A549 (cell line): ENCODE measurements around the gene ABL1. TPM values are rescaled to one million over a fixed set of nuclear protein-coding genes. Genes with fewer than 3 reads are reported as not detected.
"Not testable (repeated sequence)": the region's sequence is repeated elsewhere in the genome, so short reads cannot be mapped to it uniquely, and the experiment has no call there.

Experiments used
- ATAC-seq, 2 experiments: fragments of 200-7000 bp in 1 of 2; fragments of >200 bp in 1 of 2; cut with Nextera tagmentation in 1 of 2; cut with Tn5 transposase in 1 of 2; 3 replicates each; pipeline versions ENCODE4 v1.8.0 to v1.9.1; 2018 to 2020; ENCODE audit warnings: mild to moderate bottlenecking in 1 of 2, moderate library complexity in 1 of 2
- CTCF ChIA-PET: fragments of 300-600 bp; sonication (Branson Sonifier 250); formaldehyde crosslinking; extraction: SDS; loops from one replicate; lab custom pipeline; 2021; ENCODE audit warnings: antibody characterized with exemption, inconsistent platforms; lab: Yijun Ruan, JAX
- POLR2A ChIA-PET: fragments of 350-600 bp; formaldehyde crosslinking; extraction: SDS; loops from one replicate; lab custom pipeline; 2021; ENCODE audit warnings: antibody characterized with exemption, inconsistent platforms; lab: Yijun Ruan, JAX
- DNase-seq, 2 experiments: peaks; one replicate each; pipeline versions ENCODE4 v3.0.0 to v3.0.0-alpha.2; 2011 to 2016; ENCODE audit warnings: low read depth in 1 of 2, low spot score in 1 of 2
- FAIRE-seq: peaks from 2 replicates; lab custom pipeline; 2011; peaks lifted over from hg19 to GRCh38; lab: Jason Lieb, UNC
- H3K27ac ChIP-seq, 2 experiments: fragments of >200 bp; sonication (Bioruptor Twin); formaldehyde crosslinking; 3 replicates each; pipeline ENCODE4 v1.5.1; 2016 to 2017
- H3K4me1 ChIP-seq: fragments of >200 bp; sonication (Bioruptor Twin); formaldehyde crosslinking; 3 replicates; pipeline ENCODE4 v1.6.1; 2016
- H3K4me2 ChIP-seq: fragments of >200 bp; sonication (Bioruptor Twin); formaldehyde crosslinking; 3 replicates; pipeline ENCODE4 v1.6.1; 2016
- H3K4me3 ChIP-seq: fragments of >200 bp; sonication (Bioruptor Twin); formaldehyde crosslinking; 3 replicates; pipeline ENCODE4 v1.5.1; 2016
- H3K9me3 ChIP-seq: fragments of >200 bp; sonication (Bioruptor Twin); formaldehyde crosslinking; 3 replicates; pipeline ENCODE4 v1.6.1; 2016
- CEBPB ChIP-seq, 2 experiments: fragments of >200 bp in 1 of 2; sonication (Bioruptor Twin) in 1 of 2; formaldehyde crosslinking in 1 of 2; IDR thresholded peaks; 2 replicates each; pipeline ENCODE4 v1.6.1; 2012 to 2016
- CHD2 ChIP-seq: fragments of 150-350 bp; IDR thresholded peaks from 2 replicates; pipeline ENCODE4 v1.6.1; 2014; ENCODE audit warnings: low read length; ENCODE audit not compliant: partially characterized antibody
- CHD4 ChIP-seq: fragments of 200-600 bp; sonication (generic); IDR thresholded peaks from 2 replicates; pipeline ENCODE4 v1.6.1; 2016; ENCODE audit warnings: antibody characterized with exemption, mild to moderate bottlenecking, borderline replicate concordance
- EHMT2 ChIP-seq: fragments of 200-600 bp; sonication (generic); IDR thresholded peaks from 2 replicates; pipeline ENCODE4 v1.6.1; 2016; ENCODE audit warnings: antibody characterized with exemption, low read depth, mild to moderate bottlenecking, moderate library complexity
- FOSB ChIP-seq: fragments of 250-450 bp; sonication (Bioruptor Pico); IDR thresholded peaks from 2 replicates; pipeline ENCODE4 v1.5.0; 2020; ENCODE audit warnings: mild to moderate bottlenecking, moderate library complexity
- FOSL2 ChIP-seq, 2 experiments: fragments of 450-650 bp in 1 of 2; fragments of >200 bp in 1 of 2; sonication (Bioruptor Twin) in 1 of 2; formaldehyde crosslinking; IDR thresholded peaks; 2 replicates each; pipeline versions ENCODE4 v1.5.0 to v1.6.1; 2016 to 2020; ENCODE audit warnings: mild to moderate bottlenecking in 1 of 2, moderate library complexity in 1 of 2
- FOXS1 ChIP-seq: fragments of 250-450 bp; sonication (Bioruptor Pico); IDR thresholded peaks from 2 replicates; pipeline ENCODE4 v1.5.0; 2020; ENCODE audit warnings: mild to moderate bottlenecking, moderate library complexity
- HDAC2 ChIP-seq: fragments of 200-600 bp; sonication (generic); IDR thresholded peaks from 2 replicates; pipeline ENCODE4 v1.6.1; 2016
- JUNB ChIP-seq: fragments of >200 bp; sonication (Bioruptor Twin); formaldehyde crosslinking; IDR thresholded peaks from 2 replicates; pipeline ENCODE4 v1.6.1; 2016
- KDM1A ChIP-seq: fragments of 200-600 bp; sonication (generic); IDR thresholded peaks from 2 replicates; pipeline ENCODE4 v1.6.1; 2016; ENCODE audit warnings: low read depth, mild to moderate bottlenecking
- NPAS2 ChIP-seq: fragments of 250-450 bp; sonication (Bioruptor Pico); IDR thresholded peaks from 2 replicates; pipeline ENCODE4 v1.8.0; 2022; ENCODE audit warnings: mild to moderate bottlenecking, moderate library complexity, borderline replicate concordance
- POLR2A ChIP-seq: IDR thresholded peaks from 2 replicates; pipeline ENCODE4 v1.6.1; 2012; ENCODE audit warnings: mild to moderate bottlenecking, low read length
- RCOR1 ChIP-seq: fragments of 150-350 bp; IDR thresholded peaks from 2 replicates; pipeline ENCODE4 v1.6.1; 2014; ENCODE audit warnings: antibody characterized with exemption, low read length, low read depth
- ZFP36 ChIP-seq: fragments of 450-650 bp; IDR thresholded peaks from 2 replicates; pipeline ENCODE4 v1.6.1; 2014; ENCODE audit warnings: borderline replicate concordance; ENCODE audit not compliant: partially characterized antibody
- ZSCAN20 ChIP-seq: fragments of 250-450 bp; sonication (Bioruptor Pico); IDR thresholded peaks from 2 replicates; pipeline ENCODE4 v1.8.0; 2022; ENCODE audit warnings: mild to moderate bottlenecking, moderate library complexity
- WGBS: methylation state at CpG from one replicate; pipeline ENCODE4 v1.1.6; 2017; ENCODE audit errors: missing lambda C conversion rate; 5-methylcytosine and 5-hydroxymethylcytosine counted together
- polyA plus RNA-seq, 4 experiments: library from polyadenylated mRNA; depleted of rRNA in 3 of 4; stranded (reverse); fragments of >200 nt; fragmentation: RNase III in 1 of 4; extraction: RNeasy Plus Mini Kit Qiagen cat#74134 plus additional on column Dnase treatment in 1 of 4; gene quantifications; 2 replicates in 3 of 4; 3 replicates in 1 of 4; pipeline ENCODE4 v1.2.3, GENCODE V29; 2011 to 2017
- TF ChIP-seq, protein P1 (sequence below): fragments of 450-650 bp; IDR thresholded peaks from 2 replicates; pipeline ENCODE4 v1.6.1; 2014; ENCODE audit warnings: antibody characterized with exemption
- TF ChIP-seq, protein P2 (sequence below): IDR thresholded peaks from 2 replicates; pipeline ENCODE4 v1.6.1; 2012
- TF ChIP-seq, protein P3 (sequence below): fragments of 250-450 bp; sonication (Bioruptor Pico); IDR thresholded peaks from 2 replicates; pipeline ENCODE4 v1.5.0; 2021; ENCODE audit warnings: mild to moderate bottlenecking, moderate library complexity, borderline replicate concordance
- TF ChIP-seq, protein P4 (sequence below): fragments of 250-450 bp; sonication (Bioruptor Pico); IDR thresholded peaks from 2 replicates; pipeline ENCODE4 v1.5.0; 2020; ENCODE audit warnings: low read depth, mild to moderate bottlenecking, moderate library complexity

ABL1 gene
- polyA plus RNA-seq, 2 of the 4 experiments (the other 2 are of a cell fraction) = 26.5 to 32.4 TPM

DNA sequence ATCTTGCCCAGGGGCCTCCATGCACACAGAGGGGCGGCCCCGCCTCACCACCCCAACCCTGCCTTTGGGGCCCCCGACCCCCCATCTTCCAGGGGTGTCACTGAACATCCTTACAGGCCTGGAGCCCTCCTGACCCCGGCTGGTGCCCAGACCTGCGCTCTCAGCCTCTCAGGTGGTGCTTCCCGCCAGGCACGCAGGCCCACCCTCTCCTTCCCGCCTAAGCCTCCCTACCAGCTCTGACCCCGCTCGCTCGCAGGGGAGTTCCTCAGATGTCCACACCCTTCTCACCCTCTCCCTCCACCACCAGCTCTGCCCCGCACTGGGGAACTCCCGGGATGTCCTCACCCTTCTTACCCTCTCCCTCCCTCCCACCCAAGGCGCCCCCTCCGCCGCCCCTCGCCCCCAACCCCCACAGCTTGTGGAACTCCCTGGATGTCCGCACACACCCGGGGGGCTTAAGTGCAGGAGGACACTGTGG is 73.9 kb downstream of the ABL1 start (continued):
- TF ChIP-seq FOSB (CRISPR knock-in tag) (no peak), KDM1A (no peak)
- TF ChIP-seq, protein P1, sequence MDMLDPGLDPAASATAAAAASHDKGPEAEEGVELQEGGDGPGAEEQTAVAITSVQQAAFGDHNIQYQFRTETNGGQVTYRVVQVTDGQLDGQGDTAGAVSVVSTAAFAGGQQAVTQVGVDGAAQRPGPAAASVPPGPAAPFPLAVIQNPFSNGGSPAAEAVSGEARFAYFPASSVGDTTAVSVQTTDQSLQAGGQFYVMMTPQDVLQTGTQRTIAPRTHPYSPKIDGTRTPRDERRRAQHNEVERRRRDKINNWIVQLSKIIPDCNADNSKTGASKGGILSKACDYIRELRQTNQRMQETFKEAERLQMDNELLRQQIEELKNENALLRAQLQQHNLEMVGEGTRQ = no peak

DNA sequence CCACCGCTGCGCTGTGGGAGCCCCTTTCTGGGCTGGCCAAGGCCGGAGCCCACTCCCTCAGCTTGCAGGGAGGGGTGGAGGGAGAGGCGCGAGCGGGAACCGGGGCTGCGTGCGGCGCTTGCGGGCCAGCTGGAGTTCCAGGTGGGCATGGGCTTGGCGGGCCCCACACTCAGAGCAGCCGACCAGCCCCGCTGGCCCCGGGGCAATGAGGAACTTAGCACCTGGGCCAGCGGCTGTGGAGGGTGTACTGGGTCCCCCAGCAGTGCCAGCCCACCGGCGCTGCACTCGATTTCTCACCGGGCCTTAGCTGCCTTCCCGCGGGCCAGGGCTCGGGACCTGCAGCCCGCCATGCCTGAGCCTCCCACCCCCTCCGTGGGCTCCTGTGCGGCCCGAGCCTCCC is 75.0 kb downstream of the ABL1 start:
- H3K4me3 ChIP-seq, FAIRE-seq, H3K9me3 ChIP-seq, H3K4me2 ChIP-seq, DNase-seq, ATAC-seq, H3K4me1 ChIP-seq, H3K27ac ChIP-seq, POLR2A ChIA-PET: not testable (repeated sequence)
- 79% methylated on average over 12 of the region's 27 CpGs for WGBS
- CTCF ChIA-PET = interaction anchor here (0.6 to 1.9 kb wide), 5 partner anchors 15 to 1253 kb away, joined by 3 to 7 read pairs (median 3); no protein-coding TSS in a partner anchor

DNA sequence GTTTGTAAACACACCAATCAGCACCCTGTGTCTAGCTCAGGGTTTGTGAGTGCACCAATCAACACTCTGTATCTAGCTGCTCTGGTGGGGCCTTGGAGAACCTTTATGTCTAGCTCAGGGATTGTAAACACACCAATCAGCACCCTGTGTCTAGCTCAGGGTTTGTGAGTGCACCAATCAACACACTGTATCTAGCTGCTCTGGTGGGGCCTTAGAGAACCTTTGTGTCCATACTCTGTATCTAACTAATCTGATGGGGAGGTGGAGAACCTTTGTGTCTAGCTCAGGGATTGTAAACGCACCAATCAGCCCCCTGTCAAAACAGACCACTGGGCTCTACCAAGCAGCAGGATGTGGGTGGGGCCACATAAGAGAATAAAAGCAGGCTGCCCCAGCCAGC is 75.6 kb downstream of the ABL1 start:
- ATAC-seq, H3K4me1 ChIP-seq, POLR2A ChIA-PET, H3K9me3 ChIP-seq, H3K27ac ChIP-seq, FAIRE-seq, DNase-seq, H3K4me3 ChIP-seq, H3K4me2 ChIP-seq: not testable (repeated sequence)
- CTCF ChIA-PET = interaction anchor here (0.8 to 1.9 kb wide), 7 partner anchors 16 to 211 kb away, joined by 3 to 7 read pairs (median 4); no protein-coding TSS in a partner anchor
- WGBS = 83% methylated on average over 1 of the region's 1 CpG

DNA sequence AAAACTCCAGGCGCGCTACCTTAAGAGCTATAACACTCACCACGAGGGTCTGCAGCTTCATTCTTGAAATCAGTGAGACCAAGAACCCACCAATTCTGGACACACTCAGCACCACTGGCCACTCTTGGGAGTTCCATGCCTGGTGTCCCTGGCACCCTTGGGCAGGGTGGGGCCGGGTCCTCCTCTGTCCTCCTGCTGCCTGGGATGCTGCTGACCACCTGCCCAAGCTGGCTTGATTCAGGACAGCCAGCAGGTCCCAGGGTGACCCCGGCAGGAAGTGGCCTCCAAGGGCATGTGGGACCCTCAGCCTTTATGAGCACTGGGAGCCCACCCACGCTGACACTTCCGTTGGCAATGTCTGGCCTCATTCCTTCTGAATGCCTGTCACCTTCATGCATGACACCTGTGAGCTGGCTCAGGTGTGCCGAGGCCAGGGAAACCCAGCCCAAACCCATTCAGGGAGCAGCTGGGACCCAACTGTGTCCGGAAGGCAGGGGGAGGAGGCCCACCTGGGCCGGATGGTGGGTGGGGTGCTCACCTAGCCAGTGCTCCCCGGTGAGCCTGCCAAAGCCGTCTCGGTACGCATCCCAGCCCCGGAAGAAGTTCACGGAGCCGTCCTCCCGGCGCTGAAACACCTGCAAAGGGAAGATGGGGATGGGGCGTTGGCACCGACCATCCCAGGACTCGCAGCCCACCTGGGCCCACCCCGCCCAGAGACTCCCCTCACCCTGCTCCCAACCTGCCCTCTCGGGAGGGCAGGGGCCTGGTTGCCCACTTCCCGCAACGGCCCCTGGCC is 76.4 kb downstream of the ABL1 start:
- no peak overlapping the region for H3K4me2 ChIP-seq
- H3K4me1 ChIP-seq = no peaks in the 10 kb centered on the region
- CTCF ChIA-PET = interaction anchor here (0.8 to 1.9 kb wide), 8 partner anchors 16 to 212 kb away, joined by 3 to 7 read pairs (median 5); no protein-coding TSS in a partner anchor
- ATAC-seq = no peak
- no peaks in the 10 kb centered on the region for H3K9me3 ChIP-seq
- WGBS = 69% methylated on average over 21 of the region's 26 CpGs
- DNase-seq = no peak
- H3K27ac ChIP-seq = no peak overlapping the region
- FAIRE-seq = no peak
- H3K4me3 ChIP-seq = no peak overlapping the region
- POLR2A ChIA-PET = interaction anchor here (0.6 kb wide), 1 partner anchor 107 kb away, joined by 3 read pairs; no protein-coding TSS in a partner anchor
- no peak for TF ChIP-seq RCOR1
- TF ChIP-seq FOSL2 (IDR thresholded peaks at IDR 0.05) = no peak
- no peak for TF ChIP-seq FOSL2 (CRISPR knock-in tag; IDR thresholded peaks at IDR 0.05)
- TF ChIP-seq, protein P2, sequence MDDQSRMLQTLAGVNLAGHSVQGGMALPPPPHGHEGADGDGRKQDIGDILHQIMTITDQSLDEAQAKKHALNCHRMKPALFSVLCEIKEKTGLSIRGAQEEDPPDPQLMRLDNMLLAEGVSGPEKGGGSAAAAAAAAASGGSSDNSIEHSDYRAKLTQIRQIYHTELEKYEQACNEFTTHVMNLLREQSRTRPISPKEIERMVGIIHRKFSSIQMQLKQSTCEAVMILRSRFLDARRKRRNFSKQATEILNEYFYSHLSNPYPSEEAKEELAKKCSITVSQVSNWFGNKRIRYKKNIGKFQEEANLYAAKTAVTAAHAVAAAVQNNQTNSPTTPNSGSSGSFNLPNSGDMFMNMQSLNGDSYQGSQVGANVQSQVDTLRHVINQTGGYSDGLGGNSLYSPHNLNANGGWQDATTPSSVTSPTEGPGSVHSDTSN = no peak
- no peak for TF ChIP-seq ZSCAN20
- TF ChIP-seq, protein P3, sequence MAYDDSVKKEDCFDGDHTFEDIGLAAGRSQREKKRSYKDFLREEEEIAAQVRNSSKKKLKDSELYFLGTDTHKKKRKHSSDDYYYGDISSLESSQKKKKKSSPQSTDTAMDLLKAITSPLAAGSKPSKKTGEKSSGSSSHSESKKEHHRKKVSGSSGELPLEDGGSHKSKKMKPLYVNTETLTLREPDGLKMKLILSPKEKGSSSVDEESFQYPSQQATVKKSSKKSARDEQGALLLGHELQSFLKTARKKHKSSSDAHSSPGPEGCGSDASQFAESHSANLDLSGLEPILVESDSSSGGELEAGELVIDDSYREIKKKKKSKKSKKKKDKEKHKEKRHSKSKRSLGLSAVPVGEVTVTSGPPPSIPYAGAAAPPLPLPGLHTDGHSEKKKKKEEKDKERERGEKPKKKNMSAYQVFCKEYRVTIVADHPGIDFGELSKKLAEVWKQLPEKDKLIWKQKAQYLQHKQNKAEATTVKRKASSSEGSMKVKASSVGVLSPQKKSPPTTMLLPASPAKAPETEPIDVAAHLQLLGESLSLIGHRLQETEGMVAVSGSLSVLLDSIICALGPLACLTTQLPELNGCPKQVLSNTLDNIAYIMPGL (CRISPR knock-in tag) = no peak
- TF ChIP-seq FOXS1 (CRISPR knock-in tag) = no peak
- no peak for TF ChIP-seq HDAC2
- TF ChIP-seq CHD2 = no peak
- no peak for TF ChIP-seq NPAS2 (CRISPR knock-in tag)
- TF ChIP-seq ZFP36 = no peak
- no peak for TF ChIP-seq CHD4
- TF ChIP-seq POLR2A = no peak
- no peak for TF ChIP-seq CEBPB (IDR thresholded peaks at IDR 0.05)
- TF ChIP-seq, protein P1 = no peak
- TF ChIP-seq EHMT2 = no peak
- TF ChIP-seq, protein P4, sequence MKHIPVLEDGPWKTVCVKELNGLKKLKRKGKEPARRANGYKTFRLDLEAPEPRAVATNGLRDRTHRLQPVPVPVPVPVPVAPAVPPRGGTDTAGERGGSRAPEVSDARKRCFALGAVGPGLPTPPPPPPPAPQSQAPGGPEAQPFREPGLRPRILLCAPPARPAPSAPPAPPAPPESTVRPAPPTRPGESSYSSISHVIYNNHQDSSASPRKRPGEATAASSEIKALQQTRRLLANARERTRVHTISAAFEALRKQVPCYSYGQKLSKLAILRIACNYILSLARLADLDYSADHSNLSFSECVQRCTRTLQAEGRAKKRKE (CRISPR knock-in tag) = no peak
- TF ChIP-seq FOSB (CRISPR knock-in tag) = no peak
- no peak for TF ChIP-seq JUNB
